ENCODE results near the gene SEC14L5. TPM values are rescaled to one million over a fixed set of nuclear protein-coding genes. Genes with fewer than 3 reads are reported as not detected.
A peak's percentile ranks its signal among the peaks of the same experiment; 100 is the strongest.

Gene SEC14L5
- total RNA-seq, 8 experiments from 2014 or later, result 0.04 to 2.0 (median 1.0) TPM

DNA sequence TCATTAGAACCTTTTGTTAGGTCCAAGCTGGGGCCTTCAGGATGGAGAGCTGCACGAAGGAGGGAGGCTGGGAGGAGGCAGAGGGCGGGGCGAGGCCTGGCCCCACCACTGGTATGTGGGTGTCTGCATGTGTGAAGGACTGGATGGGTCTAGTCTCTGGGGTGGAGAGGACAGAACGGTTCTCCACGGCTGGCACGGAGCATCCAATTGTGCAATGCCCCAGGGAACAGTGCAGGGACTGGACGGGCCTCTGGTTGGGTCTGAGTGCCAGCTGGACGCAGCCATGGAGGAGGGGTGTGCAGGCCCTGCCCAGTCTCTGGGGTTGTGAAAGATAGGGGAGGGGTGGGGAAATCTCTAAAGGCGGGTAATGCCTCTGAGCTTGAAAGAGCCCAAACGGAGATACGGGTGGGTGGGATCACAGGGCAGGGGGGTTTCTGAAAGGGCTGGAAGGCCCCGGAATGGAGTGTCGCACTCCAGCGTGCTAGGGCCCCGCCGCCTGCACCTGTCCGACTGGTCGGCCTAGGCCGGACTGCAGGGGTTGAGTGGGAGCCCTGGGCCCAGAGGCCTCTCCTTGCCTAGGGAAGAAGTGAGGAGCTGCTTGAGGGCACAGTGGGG, 22.8 kb upstream of the SEC14L5 start:
- 10 to 33% methylated on average over 2 to 5 of the region's 19 CpGs; no CpG with 5 or more reads in 8 of the 10 experiments for WGBS, 10 experiments
- no peak overlapping the region for H3K4me3 ChIP-seq
- in situ Hi-C loops (cut with MboI; ENCODE audit: low pct_unique_long_range_greater_than_20kb in 2 of 9, low sequenced_read_pairs in 9 of 9, unreplicated experiment in 9 of 9), result no loop called here

GRCh38 chr16:4936181-4936990, 21.7 kb upstream of the SEC14L5 start:
- H3K27ac ChIP-seq, result no peak overlapping the region
- in situ Hi-C loops (cut with MboI; ENCODE audit: low pct_unique_long_range_greater_than_20kb in 2 of 9, low sequenced_read_pairs in 9 of 9, unreplicated experiment in 9 of 9), result no loop called here
- peak; percentile 32 to 65 (median 38) for ATAC-seq (replicated peaks in 6 of 8)
- H3K4me3 ChIP-seq, result peak overlapping the region; percentile 29 to 40 (median 38)
- H3K4me1 ChIP-seq (replicated peaks in 1 of 2), result peaks cover 0 to 5% of the 10 kb centered on the region in 2 donors
- WGBS, 10 experiments, result 0 to 13% (median 10%) methylated on average over 2 to 5 of the region's 64 CpGs; no CpG with 5 or more reads in 7 of the 10 experiments

More for the DNA sequence above, 22.8 kb upstream of the SEC14L5 start:
- Histone ChIP-seq H3K27ac (no peak overlapping the region), H3K4me1 (replicated peaks in 1 of 2) (peaks cover 0 to 5% of the 10 kb centered on the region in 2 donors)
- peak in 2 of 8 experiments; percentile 34 to 49 for ATAC-seq (replicated peaks in 6 of 8)

DNA sequence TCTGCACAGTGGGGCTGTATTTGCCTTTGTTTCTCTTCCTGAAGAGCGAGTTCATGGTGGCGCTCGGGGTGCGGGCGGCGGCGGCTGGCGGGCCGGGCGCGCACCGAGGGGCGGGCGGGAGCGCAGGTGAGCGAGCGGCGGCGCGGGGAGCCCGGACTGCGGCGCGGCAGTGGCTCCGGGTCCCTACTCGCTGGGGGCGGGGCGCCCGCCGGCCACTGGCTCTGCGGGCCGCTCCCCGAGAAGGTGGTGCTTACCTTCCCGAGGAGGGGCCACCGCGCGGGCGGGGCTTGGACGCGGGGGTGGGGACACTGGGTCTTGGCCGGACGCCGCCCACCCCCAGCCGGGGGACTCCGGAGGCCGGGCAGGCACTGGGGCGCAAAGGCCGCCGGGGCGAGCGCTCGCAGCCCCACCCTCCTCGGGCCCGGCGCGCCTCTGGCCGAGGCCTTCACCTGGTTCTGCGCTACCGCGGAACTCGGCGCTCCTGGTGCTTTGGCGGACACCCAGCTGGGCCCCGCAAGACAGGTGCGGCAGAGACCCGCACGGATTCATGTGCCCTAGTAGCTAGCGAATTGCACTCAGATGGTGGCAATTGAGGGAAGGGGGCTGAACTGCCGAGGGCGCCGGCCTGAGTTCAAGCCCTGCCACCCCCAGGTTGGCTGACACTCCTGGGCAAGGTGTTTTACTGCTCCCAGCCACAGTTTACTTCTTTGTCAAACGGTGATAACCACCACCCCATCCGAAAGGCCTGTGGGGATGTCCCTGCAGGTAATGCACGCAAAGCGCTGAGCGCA, 20.9 kb upstream of the SEC14L5 start, which contains the start of gene PPL:
Gene PPL, minus strand, starts transcription at position 158 of the 791 bp plus-strand sequence. Its CDS starts 103 bp downstream, at position 55.
- H3K27ac ChIP-seq, result no peak within 1 kb of the TSS
- H3K4me1 ChIP-seq (replicated peaks in 1 of 2), result peaks cover 0 to 5% of the 10 kb centered on the region in 2 donors
- H3K4me3 ChIP-seq, result peak within 1 kb of the TSS; percentile 29 to 40 (median 38)
- in situ Hi-C loops (cut with MboI; ENCODE audit: low pct_unique_long_range_greater_than_20kb in 2 of 9, low sequenced_read_pairs in 9 of 9, unreplicated experiment in 9 of 9), result no loop called here
- WGBS, 10 experiments, result 20 to 100% (median 95%) methylated on average over 1 to 7 of the region's 76 CpGs; no CpG with 5 or more reads in 4 of the 10 experiments
- ATAC-seq (replicated peaks in 6 of 8), result peak; percentile 35 to 89 (median 78)

DNA sequence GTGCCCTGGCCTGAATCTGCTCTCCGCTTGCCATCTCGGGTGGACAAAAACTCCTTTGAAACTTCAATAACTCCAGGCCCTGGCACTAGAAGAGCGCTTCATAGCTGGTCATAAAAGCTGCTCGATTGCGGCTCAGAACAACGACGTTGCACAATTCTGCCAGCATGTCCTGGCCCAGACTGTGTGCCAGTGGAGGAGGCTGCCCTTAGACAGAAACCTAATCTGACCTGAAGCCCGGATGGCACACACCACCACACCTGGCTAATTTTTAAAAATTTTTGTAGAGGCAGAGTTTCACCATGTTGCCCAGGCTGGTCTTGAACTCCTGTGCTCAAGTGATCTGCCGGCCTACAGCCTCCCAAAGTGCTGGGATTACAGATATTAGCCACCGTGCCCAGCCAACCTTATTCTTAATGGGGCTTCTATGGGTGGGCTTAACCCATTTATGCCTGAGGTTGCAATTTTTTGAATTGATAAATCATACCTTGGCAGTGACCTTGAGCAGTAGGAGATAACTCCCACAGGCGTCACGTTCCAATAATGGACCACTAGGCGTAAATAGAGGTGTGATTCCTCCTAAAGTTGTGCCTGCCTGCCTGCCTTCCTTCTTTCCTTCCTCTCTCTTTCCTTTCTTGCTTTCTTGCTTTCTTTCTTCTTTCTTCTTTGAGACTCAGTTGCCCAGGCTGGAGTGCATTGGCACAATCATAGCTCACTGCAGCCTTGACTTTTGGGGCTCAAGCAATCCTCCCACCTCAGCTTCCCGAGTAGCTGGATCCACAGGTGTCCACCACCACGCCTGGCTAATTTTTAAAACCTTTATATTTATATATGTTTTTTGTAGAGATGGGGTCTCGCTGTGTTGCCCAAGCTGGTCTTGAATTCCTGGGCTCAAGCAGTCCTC, 20.1 kb upstream of the SEC14L5 start:
- 18 to 90% (median 86%) methylated on average over 2 to 14 of the region's 16 CpGs for WGBS, 10 experiments
- in situ Hi-C loops (cut with MboI; ENCODE audit: low pct_unique_long_range_greater_than_20kb in 2 of 9, low sequenced_read_pairs in 9 of 9, unreplicated experiment in 9 of 9), result no loop called here
- no peak for ATAC-seq (replicated peaks in 6 of 8)
- no peak overlapping the region for H3K27ac ChIP-seq
- no peak overlapping the region for H3K4me3 ChIP-seq
- H3K4me1 ChIP-seq (replicated peaks in 1 of 2), result peaks cover 6 to 8% of the 10 kb centered on the region in 2 donors

DNA sequence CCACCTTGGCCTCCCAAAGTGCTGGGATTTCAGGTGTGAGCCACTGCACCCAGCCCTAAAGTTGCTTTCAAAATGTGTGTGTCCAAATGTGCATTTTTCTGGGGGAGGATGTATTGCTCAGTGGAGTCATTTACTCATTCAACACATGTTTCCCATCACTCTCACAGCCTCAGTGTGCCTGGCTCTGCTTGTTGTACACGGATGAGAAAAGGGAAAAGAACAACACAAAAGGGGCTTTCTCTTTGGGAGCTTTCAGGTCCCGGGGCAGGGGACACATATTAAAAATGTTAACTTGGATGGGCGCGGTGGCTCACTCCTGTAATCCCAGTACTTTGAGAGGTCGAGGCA, 19.5 kb upstream of the SEC14L5 start:
- Histone ChIP-seq H3K27ac (no peak overlapping the region), H3K4me1 (replicated peaks in 1 of 2) (peaks cover 12 to 14% of the 10 kb centered on the region in 2 donors), H3K4me3 (no peak overlapping the region)
- no peak for ATAC-seq (replicated peaks in 6 of 8)
- WGBS, 10 experiments, result 0 to 92% (median 68%) methylated on average over 1 to 5 of the region's 5 CpGs; no CpG with 5 or more reads in 2 of the 10 experiments
- in situ Hi-C loops (cut with MboI; ENCODE audit: low pct_unique_long_range_greater_than_20kb in 2 of 9, low sequenced_read_pairs in 9 of 9, unreplicated experiment in 9 of 9), result no loop called here

DNA sequence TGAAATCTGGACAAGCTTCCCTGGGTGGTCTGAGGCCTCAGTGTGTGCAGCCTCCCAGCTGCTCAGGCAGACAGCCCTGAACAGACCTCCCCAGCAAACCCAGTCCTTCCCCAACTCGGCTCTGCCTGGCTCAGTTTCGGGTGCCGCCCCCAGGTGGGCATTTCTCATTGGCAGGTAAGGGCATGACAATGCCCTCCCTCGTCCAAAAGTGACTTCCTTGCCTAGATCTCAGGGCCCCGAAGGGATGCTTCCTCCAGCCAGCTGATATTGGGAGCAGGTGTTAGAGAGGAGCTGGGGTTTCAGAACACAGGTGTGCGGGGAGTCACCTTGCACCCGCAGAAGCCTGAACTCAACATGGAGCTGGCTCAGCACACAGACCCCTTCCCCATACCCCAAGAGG, 17.4 kb upstream of the SEC14L5 start:
- H3K4me1 ChIP-seq (replicated peaks in 1 of 2), result peaks cover 18 to 27% of the 10 kb centered on the region in 2 donors
- H3K4me3 ChIP-seq, result no peak overlapping the region
- ATAC-seq (replicated peaks in 6 of 8), result no peak
- WGBS, 10 experiments, result 25 to 85% (median 78%) methylated on average over 2 to 4 of the region's 7 CpGs; no CpG with 5 or more reads in 7 of the 10 experiments
- H3K27ac ChIP-seq, result no peak overlapping the region
- in situ Hi-C loops (cut with MboI; ENCODE audit: low pct_unique_long_range_greater_than_20kb in 2 of 9, low sequenced_read_pairs in 9 of 9, unreplicated experiment in 9 of 9), result no loop called here

DNA sequence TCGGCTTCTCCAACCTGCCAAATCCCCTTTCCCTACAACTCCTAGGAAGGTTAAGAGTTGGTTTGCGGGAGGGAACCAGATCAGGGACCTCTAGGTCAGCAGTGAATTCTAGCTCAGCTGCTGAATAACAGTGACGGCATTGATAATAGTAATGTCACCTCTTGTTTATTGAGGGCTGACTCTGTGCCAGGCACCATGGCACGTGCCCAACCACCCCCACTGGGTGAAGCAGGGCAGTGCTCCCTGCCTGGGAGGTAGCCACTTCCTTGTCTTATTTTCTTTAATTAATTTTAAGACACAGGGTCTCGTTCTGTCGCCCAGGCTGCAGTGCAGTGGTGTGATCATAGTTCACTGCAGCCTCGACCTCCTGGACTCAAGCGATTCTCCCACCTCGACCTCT, 15.6 kb upstream of the SEC14L5 start:
- ATAC-seq (replicated peaks in 6 of 8), result no peak
- in situ Hi-C loops (cut with MboI; ENCODE audit: low pct_unique_long_range_greater_than_20kb in 2 of 9, low sequenced_read_pairs in 9 of 9, unreplicated experiment in 9 of 9), result no loop called here
- Histone ChIP-seq H3K4me1 (replicated peaks in 1 of 2) (peaks cover 18 to 22% of the 10 kb centered on the region in 2 donors), H3K4me3 (no peak overlapping the region), H3K27ac (no peak overlapping the region)
- WGBS, 10 experiments, result 60 to 100% (median 76%) methylated on average over 1 to 7 of the region's 9 CpGs; no CpG with 5 or more reads in 4 of the 10 experiments

DNA sequence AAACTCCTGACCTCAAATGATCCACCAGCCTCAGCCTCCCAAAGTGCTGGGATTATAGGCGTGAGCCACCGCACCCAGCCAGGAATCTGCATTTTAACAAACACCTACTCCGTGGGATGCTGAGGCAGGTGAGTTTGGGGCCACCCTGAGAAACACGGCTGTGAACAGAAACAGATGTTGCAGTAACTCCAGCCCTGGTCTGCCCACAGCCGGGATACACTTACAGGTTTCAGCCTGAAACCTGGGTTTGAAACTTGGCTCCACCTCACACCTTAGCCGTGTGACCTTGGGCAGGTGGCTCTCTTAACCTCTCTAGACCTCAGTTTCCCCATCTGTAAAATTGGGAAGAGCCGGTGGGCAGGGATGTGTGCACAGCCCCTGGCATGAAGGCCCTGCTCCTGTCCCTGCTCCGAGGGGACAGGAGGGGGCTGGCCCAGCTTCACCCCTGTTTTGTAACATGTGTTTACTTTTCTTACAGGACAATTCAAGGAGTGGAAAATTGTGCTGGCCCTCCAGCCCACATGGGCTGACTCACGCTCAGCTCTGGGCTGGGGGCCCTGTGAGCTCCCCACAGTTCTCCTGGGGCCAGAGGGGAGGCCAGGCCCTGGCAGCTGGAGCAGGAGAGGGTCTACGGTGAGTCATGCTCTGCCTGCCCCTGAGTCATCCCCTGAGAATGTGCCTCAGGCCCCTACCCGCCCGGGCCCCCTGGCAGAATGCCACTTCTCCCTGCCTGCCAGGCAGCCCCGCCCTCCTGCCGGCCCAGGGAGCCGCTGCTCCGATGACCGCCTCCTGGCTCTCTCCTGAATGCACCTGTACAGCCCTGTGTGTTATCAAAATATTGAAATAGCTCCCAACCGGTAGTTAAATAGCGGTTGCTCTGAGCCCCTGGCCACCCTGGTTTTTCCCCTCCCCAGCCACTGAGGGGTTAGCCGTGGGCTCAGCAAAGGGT, 13.5 kb upstream of the SEC14L5 start:
- Histone ChIP-seq H3K4me1 (replicated peaks in 1 of 2) (peaks cover 18 to 27% of the 10 kb centered on the region in 2 donors), H3K27ac (peak overlapping the region in 1 of 2 donors; percentile 10), H3K4me3 (no peak overlapping the region)
- ATAC-seq (replicated peaks in 6 of 8), result peak; percentile 52 to 86 (median 81)
- in situ Hi-C loops (cut with MboI; ENCODE audit: low pct_unique_long_range_greater_than_20kb in 2 of 9, low sequenced_read_pairs in 9 of 9, unreplicated experiment in 9 of 9), result no loop called here
- WGBS, 10 experiments, result 0 to 78% (median 53%) methylated on average over 1 to 7 of the region's 20 CpGs; no CpG with 5 or more reads in 4 of the 10 experiments

DNA sequence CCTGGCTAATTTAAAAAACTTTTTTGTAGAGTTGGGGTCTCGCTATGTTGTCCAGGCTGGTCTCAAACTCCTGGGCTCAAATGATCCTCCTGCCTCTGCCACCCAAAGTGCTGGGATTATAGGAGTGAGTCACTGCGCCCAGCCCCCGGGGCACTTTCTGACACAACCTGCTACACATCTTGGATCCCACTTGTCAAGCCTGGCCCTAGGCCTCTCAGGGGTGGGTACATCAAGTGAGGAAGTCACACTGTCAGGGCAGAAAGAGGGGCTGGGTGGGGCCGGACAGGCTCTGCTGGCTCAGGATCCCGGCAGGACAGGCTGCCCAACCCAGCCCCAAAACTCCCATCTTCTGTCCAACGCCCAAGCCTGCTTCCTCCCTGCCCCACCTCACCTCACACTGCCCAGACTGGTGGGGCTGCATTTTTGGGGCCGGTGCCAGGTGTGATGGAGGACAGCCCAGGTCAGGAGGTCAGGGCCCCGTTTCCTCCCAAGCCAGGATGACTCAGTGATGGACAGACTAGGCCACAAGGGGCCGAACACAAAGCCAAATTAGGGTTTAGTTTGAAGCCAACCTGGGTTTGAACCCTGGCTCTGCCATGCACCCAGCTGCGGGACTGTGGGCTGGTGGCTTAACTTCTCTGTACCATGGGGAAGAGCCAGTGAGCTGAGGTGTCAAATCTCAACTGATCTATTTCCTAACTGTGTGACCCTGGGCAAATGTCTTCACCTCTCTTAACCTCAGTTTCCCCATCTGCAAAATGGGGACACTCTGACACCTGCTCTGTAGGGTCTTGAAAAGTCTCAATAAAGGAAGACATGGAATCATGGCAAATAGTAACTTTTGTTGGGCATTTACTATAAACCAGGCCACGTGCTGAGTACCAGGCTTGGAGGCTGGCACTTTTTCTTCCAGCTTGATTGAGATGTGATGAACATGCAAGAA, 12.3 kb upstream of the SEC14L5 start:
- Histone ChIP-seq H3K4me1 (replicated peaks in 1 of 2) (peaks cover 18 to 27% of the 10 kb centered on the region in 2 donors), H3K4me3 (no peak overlapping the region), H3K27ac (no peak overlapping the region)
- WGBS, 10 experiments, result 0 to 95% (median 81%) methylated on average over 1 to 6 of the region's 11 CpGs; no CpG with 5 or more reads in 4 of the 10 experiments
- in situ Hi-C loops (cut with MboI; ENCODE audit: low pct_unique_long_range_greater_than_20kb in 2 of 9, low sequenced_read_pairs in 9 of 9, unreplicated experiment in 9 of 9), result no loop called here
- ATAC-seq (replicated peaks in 6 of 8), result peak in 3 of 8 experiments; percentile 4 to 9 (median 5)

DNA sequence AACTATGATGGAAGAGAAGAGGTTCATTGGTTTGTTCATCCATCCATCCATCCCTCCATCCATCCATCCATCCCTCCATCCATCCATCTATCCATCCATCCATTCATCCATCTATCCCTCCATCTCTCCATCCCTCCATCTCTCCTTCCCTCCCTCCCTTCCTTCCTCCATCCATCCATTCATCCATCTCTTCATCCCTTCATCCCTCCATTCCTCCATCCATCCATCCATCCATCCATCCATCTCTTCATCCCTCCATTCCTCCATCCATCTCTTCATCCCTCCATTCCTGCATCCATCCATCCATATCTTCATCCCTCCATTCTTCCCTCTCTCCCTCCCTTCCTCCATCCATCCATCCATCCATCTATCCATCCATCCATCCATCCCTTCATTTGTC, 11.2 kb upstream of the SEC14L5 start:
- in situ Hi-C loops (cut with MboI; ENCODE audit: low pct_unique_long_range_greater_than_20kb in 2 of 9, low sequenced_read_pairs in 9 of 9, unreplicated experiment in 9 of 9), result no loop called here
- no peak for ATAC-seq (replicated peaks in 6 of 8)
- no peak overlapping the region for H3K4me3 ChIP-seq
- H3K27ac ChIP-seq, result no peak overlapping the region
- H3K4me1 ChIP-seq (replicated peaks in 1 of 2), result peaks cover 18 to 27% of the 10 kb centered on the region in 2 donors
